Measurements from ENCODE around the gene HS2ST1.
A peak's percentile ranks its signal among the peaks of the same experiment; 100 is the strongest.
"Not testable (repeated sequence)": the region's sequence is repeated elsewhere in the genome, so short reads cannot be mapped to it uniquely, and the experiment has no call there.

Gene HS2ST1

GRCh38 chr1:86914601-86914997, at the start of gene HS2ST1:
TSS of gene HS2ST1 (plus strand) at chr1:86914635.
- no peak for DNase-seq (ENCODE audit: low spot score)

- no peak for DNase-seq (ENCODE audit: low spot score)
Measured at GRCh38 chr1:86865973-86866637, 48.3 kb upstream of the HS2ST1 start.

GRCh38 chr1:86866665-86867064, 47.8 kb upstream of the HS2ST1 start:
- DNase-seq (ENCODE audit: low spot score), result no peak

- not testable (repeated sequence) for DNase-seq (ENCODE audit: low spot score)
Measured at GRCh38 chr1:86867278-86867677, 47.2 kb upstream of the HS2ST1 start.

- no peak for DNase-seq (ENCODE audit: low spot score)
Measured at GRCh38 chr1:86868477-86868876, 46.0 kb upstream of the HS2ST1 start.

- no peak for DNase-seq (ENCODE audit: low spot score)
Measured at GRCh38 chr1:86871001-86871400, 43.4 kb upstream of the HS2ST1 start.

- DNase-seq (ENCODE audit: low spot score), result no peak
Measured at GRCh38 chr1:86872086-86872485, 42.3 kb upstream of the HS2ST1 start.

GRCh38 chr1:86875722-86876121, 38.7 kb upstream of the HS2ST1 start:
- DNase-seq (ENCODE audit: low spot score), result no peak

- no peak for DNase-seq (ENCODE audit: low spot score)
Measured at GRCh38 chr1:86887479-86888162, 26.8 kb upstream of the HS2ST1 start.

- no peak for DNase-seq (ENCODE audit: low spot score)
Measured at GRCh38 chr1:86888327-86888726, 26.1 kb upstream of the HS2ST1 start.

- DNase-seq (ENCODE audit: low spot score), result not testable (repeated sequence)
Measured at GRCh38 chr1:86899401-86899800, 15.0 kb upstream of the HS2ST1 start.

GRCh38 chr1:86905875-86906274, 8.6 kb upstream of the HS2ST1 start:
- DNase-seq (ENCODE audit: low spot score), result no peak

- no peak for DNase-seq (ENCODE audit: low spot score)
Measured at GRCh38 chr1:86906419-86906818, 8.0 kb upstream of the HS2ST1 start.

GRCh38 chr1:86912281-86912900, 2.0 kb upstream of the HS2ST1 start:
- DNase-seq (ENCODE audit: low spot score), result no peak

- DNase-seq (ENCODE audit: low spot score), result no peak
Measured at GRCh38 chr1:86913399-86913895, 988 bp upstream of the HS2ST1 start.

GRCh38 chr1:86913896-86914600, 387 bp upstream of the HS2ST1 start, which contains the start of gene SELENOF:
TSS of gene SELENOF (minus strand) at chr1:86914126. CDS start at chr1:86914111, 15 bp downstream.
- peak; percentile 98 for DNase-seq (ENCODE audit: low spot score)

GRCh38 chr1:86914998-86915736, 732 bp downstream of the HS2ST1 start:
- DNase-seq (ENCODE audit: low spot score), result peak; percentile 75

- DNase-seq (ENCODE audit: low spot score), result no peak
Measured at GRCh38 chr1:86915737-86916235, 1.4 kb downstream of the HS2ST1 start.

GRCh38 chr1:86916752-86917151, 2.3 kb downstream of the HS2ST1 start:
- DNase-seq (ENCODE audit: low spot score), result no peak

GRCh38 chr1:86922445-86922844, 8.0 kb downstream of the HS2ST1 start:
- DNase-seq (ENCODE audit: low spot score), result no peak

- no peak for DNase-seq (ENCODE audit: low spot score)
Measured at GRCh38 chr1:86924324-86924960, 10.0 kb downstream of the HS2ST1 start.

Measured in left forelimb (tissue), 1 donor.